IPS DF 4.7 (cell line): ENCODE results near the gene SGCD.
A peak's percentile ranks its signal among the peaks of the same experiment; 100 is the strongest.

Experiments
- DNase-seq: peaks from one replicate; pipeline ENCODE4 v3.0.0-alpha.2; 2013; ENCODE audit warnings: low spot score; ENCODE audit errors: extremely low read depth

The SGCD gene

DNA sequence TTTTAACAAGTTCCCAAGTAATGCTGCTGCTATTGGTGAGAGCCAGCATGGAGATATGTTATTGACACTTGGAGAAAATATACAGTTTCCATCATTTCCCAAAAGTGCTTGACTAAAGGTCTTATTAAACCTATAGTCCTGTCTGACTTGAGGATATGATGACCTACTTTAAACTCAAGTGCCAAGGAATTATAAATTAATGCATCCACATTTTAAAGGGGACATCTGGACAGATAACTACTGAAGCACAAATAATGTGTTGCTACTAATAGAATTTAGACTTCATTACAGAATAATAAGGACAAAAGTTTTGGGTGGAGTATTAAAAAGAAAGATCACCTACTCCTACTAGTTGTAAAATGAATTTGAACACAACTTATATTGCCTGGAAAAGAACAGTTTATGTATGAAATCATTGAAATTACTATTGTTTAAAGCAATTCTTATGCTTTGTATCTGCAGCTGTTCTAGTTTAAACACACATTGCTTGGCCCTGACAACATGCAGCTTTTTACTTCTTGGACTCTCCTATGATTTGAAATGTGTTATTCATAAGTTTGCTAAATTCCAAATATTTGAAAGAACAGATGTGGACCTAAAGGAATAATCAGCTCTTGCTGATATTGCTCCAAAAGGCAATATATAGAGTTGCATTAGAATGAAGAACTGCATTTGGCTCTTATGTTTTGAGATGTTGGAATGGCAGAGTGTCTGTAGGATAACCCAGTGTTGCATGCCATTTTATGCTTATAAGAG, 73.4 kb downstream of the SGCD start:
- DNase-seq: no peak

DNA sequence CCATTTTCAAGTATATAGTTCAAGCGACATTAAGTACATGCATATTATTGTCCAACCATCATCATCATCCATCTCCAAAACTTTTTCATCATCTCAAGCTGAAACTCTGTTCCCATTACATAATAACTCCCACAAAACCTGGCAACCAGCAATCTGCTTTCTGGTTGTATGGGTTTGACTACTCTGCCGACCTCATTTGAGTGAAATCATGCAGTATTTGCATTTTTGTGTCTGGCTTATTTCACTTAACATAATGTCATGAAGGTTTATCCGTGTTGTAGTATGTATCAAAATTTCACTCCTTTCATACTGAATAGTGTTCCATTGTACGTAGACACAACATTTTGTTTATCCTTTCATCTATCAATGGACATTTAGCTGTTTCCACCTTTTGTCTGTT, 74.8 kb downstream of the SGCD start:
- DNase-seq: no peak

DNA sequence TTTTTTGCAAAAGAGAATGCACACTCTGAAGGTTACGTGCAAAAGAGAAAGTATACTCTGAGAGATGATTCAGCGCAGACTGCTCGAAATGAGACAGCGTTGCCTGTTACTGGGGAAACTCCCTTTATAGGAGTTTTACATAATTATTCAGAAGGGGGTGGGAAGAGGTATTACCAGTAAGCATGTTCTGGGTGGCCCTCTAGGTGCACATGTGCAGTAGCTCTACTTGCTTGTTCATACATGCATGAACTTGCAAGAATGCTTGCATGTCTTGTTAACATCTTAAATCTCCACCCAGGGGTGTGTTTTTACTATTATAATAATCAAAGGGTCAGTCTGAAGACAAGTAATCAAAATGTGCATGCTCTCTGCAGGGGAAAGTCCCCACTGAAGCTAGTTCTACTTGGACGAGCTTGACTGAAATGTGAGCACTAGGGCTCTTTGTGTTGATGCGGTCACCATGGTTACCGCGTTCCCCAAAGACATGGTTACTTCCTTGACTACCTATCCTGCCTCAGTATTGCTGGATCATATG, 75.5 kb downstream of the SGCD start:
- peak; percentile 28 for DNase-seq

- DNase-seq: no peak
These were observed 79.0 kb downstream of the SGCD start for GRCh38 chr5:156405988-156406387.

GRCh38 chr5:156407251-156407650, 80.3 kb downstream of the SGCD start:
- no peak for DNase-seq

DNA sequence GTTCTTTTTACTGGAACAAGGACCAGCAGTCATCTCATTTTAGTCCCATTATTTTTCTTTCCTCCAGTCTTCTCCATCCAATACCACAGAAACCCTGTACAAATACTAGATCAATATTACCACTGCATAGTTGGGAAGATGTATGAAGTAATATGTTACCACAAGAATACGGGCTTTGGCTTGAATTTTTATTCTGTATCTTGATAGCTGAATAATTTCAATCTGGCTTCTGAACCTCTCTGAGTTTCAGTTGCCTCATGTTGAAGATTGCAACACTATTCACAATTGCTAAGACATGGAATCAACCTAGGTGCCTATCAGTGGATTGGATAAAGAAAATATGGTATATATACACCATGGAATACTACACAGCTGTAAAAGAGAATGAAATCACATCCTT, 82.9 kb downstream of the SGCD start:
- DNase-seq: no peak

GRCh38 chr5:156411185-156411613, 84.2 kb downstream of the SGCD start:
- DNase-seq: no peak

DNA sequence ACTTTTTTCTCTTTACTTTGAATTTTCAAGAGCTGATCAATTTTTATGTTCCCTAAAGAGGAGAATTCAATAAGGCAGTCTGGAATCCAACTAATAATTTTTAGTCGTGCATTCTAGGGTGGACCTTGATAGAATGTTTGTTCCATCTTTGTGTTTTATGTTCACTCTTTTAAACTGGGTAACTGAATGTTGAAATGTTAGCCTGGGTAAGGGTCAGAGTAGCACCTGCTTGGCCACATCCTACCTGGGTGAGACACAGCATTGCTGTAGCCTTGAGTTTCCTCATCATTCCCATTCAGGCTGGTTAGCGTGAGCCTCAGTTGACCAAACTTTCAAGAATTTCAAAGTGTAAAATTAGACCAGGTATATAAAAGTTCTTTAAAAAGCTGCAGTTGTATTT, 85.0 kb downstream of the SGCD start:
- no peak for DNase-seq

DNA sequence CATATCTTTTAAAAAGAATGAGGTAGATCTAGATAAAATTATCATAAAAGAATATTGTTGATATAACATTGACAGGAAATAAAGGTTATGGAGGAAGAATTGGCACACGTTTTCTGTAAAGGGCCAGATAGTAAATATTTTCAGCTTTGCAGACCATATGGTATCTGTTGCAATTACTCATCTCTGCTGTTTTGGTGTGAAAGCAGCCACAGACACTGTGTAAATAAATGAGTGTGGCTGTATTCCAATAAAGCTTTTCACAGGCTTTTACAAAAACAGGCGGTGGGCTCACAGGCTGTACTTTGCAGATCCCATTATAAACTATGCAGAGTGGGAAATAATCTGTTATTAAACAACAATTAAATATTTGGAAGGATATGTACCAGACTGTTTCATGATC, 87.4 kb downstream of the SGCD start:
- DNase-seq: no peak

DNA sequence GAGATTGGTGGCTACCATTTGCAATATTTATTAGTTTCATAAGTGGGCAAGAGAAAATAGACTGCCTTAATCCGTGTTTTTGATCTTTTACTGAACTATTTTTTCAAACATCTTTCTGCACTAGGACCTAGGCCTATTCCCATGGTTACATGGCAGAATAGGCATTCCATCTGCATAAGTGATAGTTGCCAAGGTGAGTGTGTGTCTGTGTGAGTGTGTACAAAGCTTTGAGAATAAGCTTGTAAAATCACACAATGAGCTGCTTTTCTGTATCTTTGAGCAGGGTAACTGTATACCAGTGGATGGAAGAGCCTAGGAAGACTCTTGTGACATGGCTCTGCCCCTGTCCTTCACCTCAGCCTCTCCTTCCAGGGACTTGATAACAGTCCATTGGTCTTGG, 92.7 kb downstream of the SGCD start:
- no peak for DNase-seq

DNA sequence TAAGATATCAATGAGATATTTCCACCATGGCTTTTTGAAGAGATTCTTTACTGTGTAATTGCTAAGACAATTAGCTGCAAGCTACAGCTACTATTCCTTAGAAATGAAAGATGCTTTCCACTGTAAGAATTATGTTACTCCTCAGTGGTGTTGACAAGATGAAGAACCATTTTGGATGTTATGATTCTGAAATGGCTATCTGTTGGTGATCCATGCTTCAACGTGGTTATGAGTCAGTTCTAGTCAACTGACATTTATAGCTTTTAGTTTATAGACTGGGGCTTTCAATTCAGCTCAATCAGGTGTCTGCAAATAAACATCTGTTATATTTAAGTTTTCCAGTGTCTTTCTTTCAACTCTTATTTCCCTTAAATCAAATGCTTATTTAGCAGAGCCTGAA, 93.7 kb downstream of the SGCD start:
- DNase-seq: no peak

GRCh38 chr5:156421798-156422197, 94.8 kb downstream of the SGCD start:
- no peak for DNase-seq

DNA sequence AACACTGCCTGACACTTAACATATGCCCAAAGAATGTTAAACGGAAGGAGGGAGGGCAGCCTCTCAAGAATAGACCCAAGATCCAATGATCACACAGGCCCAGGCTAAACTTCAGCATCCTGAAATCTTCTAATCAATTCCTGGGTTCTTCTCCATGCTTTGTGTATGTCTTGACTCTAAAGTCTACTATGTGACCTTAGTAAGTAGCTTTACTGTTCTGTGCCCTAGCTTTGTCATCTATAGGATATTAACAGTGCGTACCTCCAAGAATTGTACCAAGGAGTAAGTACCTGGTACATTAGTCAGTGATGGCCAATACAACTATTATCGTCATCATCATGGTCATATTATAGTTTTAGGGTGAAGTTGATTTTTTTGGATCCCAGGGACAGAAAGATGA, 96.6 kb downstream of the SGCD start:
- DNase-seq: no peak

GRCh38 chr5:156427315-156427714, 100.4 kb downstream of the SGCD start:
- no peak for DNase-seq

DNA sequence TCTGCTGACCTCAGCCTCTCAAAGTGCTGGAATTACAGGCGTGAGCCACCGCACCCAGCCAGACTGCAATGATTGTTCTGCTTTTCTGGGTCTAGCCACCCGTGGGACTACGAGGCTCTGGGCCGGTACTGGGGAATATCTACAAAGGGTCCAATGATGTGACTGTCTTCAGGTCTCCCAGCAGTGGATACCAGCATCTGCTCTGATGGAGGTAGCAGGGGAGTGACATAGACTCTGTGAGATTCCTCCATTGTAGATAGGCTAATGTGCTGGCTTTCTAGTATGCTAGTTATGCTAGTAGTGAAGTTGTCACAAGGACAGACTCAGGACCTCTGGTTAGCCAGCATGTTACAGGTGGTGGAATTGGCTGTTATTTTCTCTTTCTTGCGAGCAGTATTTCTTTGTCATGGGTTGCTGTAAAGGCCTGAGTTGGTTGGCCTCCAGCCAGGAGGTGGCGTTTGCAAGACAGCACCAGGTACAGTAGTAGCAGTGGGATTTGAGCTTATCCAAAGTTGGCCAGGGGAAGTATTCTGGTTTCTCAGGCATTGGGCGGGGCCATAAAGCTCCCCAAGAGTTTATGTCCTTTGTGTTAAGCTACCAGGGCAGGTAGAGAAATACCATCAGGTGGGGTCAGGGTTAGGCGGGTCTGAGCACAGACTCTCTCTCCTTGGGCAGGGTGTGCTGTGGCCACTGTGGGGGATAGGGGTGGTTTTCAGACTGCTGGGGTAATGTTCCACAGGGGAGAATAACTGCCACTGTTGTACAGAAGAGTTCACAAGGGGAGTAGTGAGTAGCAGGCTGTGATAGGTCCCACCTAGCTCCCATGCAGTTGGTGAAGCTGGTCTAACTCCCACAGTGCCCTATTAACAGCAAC, 105.2 kb downstream of the SGCD start:
- no peak for DNase-seq

- DNase-seq: no peak
These were observed 105.8 kb downstream of the SGCD start for GRCh38 chr5:156432830-156433105.

- no peak for DNase-seq
These were observed 107.5 kb downstream of the SGCD start for GRCh38 chr5:156434471-156434870.

GRCh38 chr5:156435101-156435500, 108.1 kb downstream of the SGCD start:
- DNase-seq: no peak

DNA sequence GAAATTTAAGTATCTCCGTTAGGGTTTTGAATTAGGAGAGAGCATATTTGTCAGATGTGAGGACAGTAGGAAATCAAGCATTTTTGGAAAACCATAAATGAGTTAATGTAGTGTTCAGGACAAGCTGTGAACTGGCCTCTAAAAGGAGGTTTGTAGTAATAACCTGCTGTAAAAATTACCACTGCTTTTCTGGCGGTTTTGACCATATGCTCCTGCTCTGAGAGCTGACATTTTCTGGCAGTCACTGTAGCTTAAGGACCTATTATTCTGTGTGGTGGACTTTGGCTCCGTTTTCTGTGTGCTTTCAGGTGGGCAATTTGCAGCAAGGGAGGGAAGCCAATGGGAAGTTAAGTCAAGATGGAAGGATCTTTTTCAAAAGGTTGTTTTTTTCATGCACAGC, 111.1 kb downstream of the SGCD start:
- DNase-seq: no peak

- no peak for DNase-seq
These were observed 117.9 kb downstream of the SGCD start for GRCh38 chr5:156444753-156445291.

GRCh38 chr5:156446526-156446925, 119.6 kb downstream of the SGCD start:
- no peak for DNase-seq

GRCh38 chr5:156450778-156451177, 123.8 kb downstream of the SGCD start:
- DNase-seq: no peak
